Peyer's patch (tissue), 4 donors: ENCODE measurements around the gene RAB34.

ENCODE experiments used
- POLR2A ChIP-seq, 2 donors: fragments of 450-650 bp; IDR thresholded peaks; one replicate each; pipeline ENCODE4 v1.5.1; 2017; ENCODE audit warnings: antibody characterized with exemption in 2 of 2, mild to moderate bottlenecking in 2 of 2, moderate library complexity in 2 of 2
- TF ChIP-seq, protein P1 (sequence below), 6 experiments: fragments of 450-650 bp in 4 of 6; fragments of 200-600 bp in 2 of 6; sonication (generic) in 1 of 6; IDR thresholded peaks; one replicate each; pipeline ENCODE4 v1.5.1; 2017 to 2019; ENCODE audit warnings: antibody characterized with exemption in 6 of 6, mild to moderate bottlenecking in 3 of 6, moderate library complexity in 1 of 6

DNA sequence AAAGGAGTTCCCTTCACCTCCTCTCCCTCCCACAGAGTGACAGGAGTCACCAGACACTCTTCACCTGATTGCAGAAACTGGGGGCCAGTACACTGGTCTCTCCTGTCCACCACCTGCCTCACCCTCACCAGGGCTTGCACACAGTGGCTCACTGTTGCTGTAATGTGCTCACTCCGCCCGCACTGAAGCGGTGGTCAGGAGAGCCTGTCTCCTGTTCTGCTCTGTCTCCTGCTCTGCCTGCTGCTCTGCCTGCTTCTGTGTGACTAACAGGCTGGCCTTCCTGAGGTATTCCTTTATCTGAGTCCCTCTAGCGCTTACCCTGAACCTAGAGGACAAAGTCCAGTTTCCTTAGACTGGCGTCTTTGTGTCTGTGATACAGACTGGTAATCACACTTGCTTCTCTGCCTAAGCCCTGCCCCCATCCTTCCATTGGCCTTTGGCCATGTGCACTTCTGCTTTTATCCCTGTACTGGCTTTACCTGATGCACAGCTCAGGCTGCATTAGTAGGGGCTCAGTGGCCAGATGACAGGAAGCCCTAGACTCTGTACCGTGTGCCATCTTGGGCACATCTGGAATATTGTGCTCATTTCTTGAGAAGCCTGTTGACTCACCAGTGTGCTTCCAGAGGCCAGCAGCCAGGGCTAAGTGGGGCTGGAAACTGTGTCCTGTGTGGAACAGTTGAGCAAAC, 19.3 kb downstream of the RAB34 start:
- TF ChIP-seq POLR2A (IDR thresholded peaks at IDR 0.05), result peak; percentile 90 to 91
- TF ChIP-seq, protein P1, sequence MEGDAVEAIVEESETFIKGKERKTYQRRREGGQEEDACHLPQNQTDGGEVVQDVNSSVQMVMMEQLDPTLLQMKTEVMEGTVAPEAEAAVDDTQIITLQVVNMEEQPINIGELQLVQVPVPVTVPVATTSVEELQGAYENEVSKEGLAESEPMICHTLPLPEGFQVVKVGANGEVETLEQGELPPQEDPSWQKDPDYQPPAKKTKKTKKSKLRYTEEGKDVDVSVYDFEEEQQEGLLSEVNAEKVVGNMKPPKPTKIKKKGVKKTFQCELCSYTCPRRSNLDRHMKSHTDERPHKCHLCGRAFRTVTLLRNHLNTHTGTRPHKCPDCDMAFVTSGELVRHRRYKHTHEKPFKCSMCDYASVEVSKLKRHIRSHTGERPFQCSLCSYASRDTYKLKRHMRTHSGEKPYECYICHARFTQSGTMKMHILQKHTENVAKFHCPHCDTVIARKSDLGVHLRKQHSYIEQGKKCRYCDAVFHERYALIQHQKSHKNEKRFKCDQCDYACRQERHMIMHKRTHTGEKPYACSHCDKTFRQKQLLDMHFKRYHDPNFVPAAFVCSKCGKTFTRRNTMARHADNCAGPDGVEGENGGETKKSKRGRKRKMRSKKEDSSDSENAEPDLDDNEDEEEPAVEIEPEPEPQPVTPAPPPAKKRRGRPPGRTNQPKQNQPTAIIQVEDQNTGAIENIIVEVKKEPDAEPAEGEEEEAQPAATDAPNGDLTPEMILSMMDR (IDR thresholded peaks at IDR 0.05), result peak in 3 of 6 experiments; percentile 6 to 26 (median 19)
